Femur (tissue), 1 donor: ENCODE measurements around the gene CHD5.
A peak's percentile ranks its signal among the peaks of the same experiment; 100 is the strongest.

Experiments
- DNase-seq: peaks from one replicate; pipeline ENCODE4 v3.0.0-alpha.2; 2017

The CHD5 gene

GRCh38 chr1:6052543-6053205 lies 127.4 kb downstream of the CHD5 start:
- peak; percentile 79 for DNase-seq
